Measurements from ENCODE around the gene GM2A.

GRCh38 chr5:151258201-151258611, 5.2 kb downstream of the GM2A start:
- no peak for TF ChIP-seq POLR2A (IDR thresholded peaks at IDR 0.05)
- TF ChIP-seq CTCF (IDR thresholded peaks at IDR 0.05), result no peak

Data from right lobe of liver (tissue), 4 donors.